Loucy (cell line): ENCODE results near the gene FER.
"Not testable (repeated sequence)": the region's sequence is repeated elsewhere in the genome, so short reads cannot be mapped to it uniquely, and the experiment has no call there.

Experiments used
- H2AFZ ChIP-seq: fragments of 200-600 bp; sonication (generic); 2 replicates; pipeline ENCODE4 v1.6.0; 2016; ENCODE audit warnings: antibody characterized with exemption, mild to moderate bottlenecking, low read length, moderate library complexity
- H3F3A ChIP-seq: fragments of 200-600 bp; 2 replicates; pipeline ENCODE4 v1.6.0; 2016; ENCODE audit warnings: antibody characterized with exemption, low read depth, mild to moderate bottlenecking
- H3K27me3 ChIP-seq: fragments of 200-600 bp; sonication (generic); 2 replicates; pipeline ENCODE4 v1.6.1; 2014; ENCODE audit warnings: low read length, mild to moderate bottlenecking; ENCODE audit not compliant: insufficient read depth, poor library complexity, severe bottlenecking
- H3K36me3 ChIP-seq: fragments of 200-600 bp; sonication (generic); 2 replicates; pipeline ENCODE4 v1.6.1; 2016; ENCODE audit warnings: low read length; ENCODE audit not compliant: insufficient read depth
- H3K4me1 ChIP-seq: fragments of 200-600 bp; sonication (generic); 2 replicates; pipeline ENCODE4 v1.5.1; 2014; ENCODE audit warnings: low read length, mild to moderate bottlenecking; ENCODE audit not compliant: insufficient read depth, poor library complexity, severe bottlenecking
- H3K4me2 ChIP-seq: fragments of 200-600 bp; sonication (generic); 2 replicates; pipeline ENCODE4 v1.6.0; 2014; ENCODE audit warnings: antibody characterized with exemption, low read length, low read depth, mild to moderate bottlenecking; ENCODE audit not compliant: poor library complexity, severe bottlenecking
- H3K4me3 ChIP-seq: fragments of 200-600 bp; sonication (generic); 2 replicates; pipeline ENCODE4 v1.5.1; 2014; ENCODE audit warnings: low read length, mild to moderate bottlenecking, mixed read lengths; ENCODE audit not compliant: poor library complexity, severe bottlenecking
- H3K79me2 ChIP-seq: fragments of 200-600 bp; sonication (generic); 2 replicates; pipeline ENCODE4 v1.6.1; 2014; ENCODE audit warnings: low read length; ENCODE audit not compliant: insufficient read depth
- H3K9ac ChIP-seq: fragments of 200-600 bp; sonication (generic); 2 replicates; pipeline ENCODE4 v1.6.0; 2014; ENCODE audit warnings: mild to moderate bottlenecking, low read depth, low read length, moderate library complexity; ENCODE audit not compliant: poor library complexity, severe bottlenecking
- H3K9me2 ChIP-seq: fragments of 200-600 bp; sonication (generic); replicated peaks from 2 replicates; pipeline ENCODE4 v1.6.1; 2016; ENCODE audit warnings: low read depth, low read length, mixed read lengths
- H3K9me3 ChIP-seq: fragments of 200-600 bp; sonication (generic); 2 replicates; pipeline ENCODE4 v1.6.1; 2014; ENCODE audit warnings: mild to moderate bottlenecking, antibody characterized with exemption, low read length, low read depth; ENCODE audit not compliant: insufficient read depth
- H4K20me1 ChIP-seq: fragments of 200-600 bp; sonication (generic); 2 replicates; pipeline ENCODE4 v1.6.0; 2014; ENCODE audit warnings: antibody characterized with exemption, low read length, mild to moderate bottlenecking; ENCODE audit not compliant: insufficient read depth, poor library complexity, severe bottlenecking
- EZH2phosphoT487 ChIP-seq: fragments of 200-600 bp; IDR thresholded peaks from 2 replicates; pipeline ENCODE4 v1.6.1; 2018; ENCODE audit warnings: antibody characterized with exemption, mild to moderate bottlenecking, moderate library complexity, borderline replicate concordance
- TF ChIP-seq, protein P1 (sequence below): fragments of 200-600 bp; sonication (generic); conservative IDR thresholded peaks from 2 replicates; pipeline ENCODE4 v1.5.1; 2014; ENCODE audit warnings: mild to moderate bottlenecking, antibody characterized with exemption, low read length

FER gene

DNA sequence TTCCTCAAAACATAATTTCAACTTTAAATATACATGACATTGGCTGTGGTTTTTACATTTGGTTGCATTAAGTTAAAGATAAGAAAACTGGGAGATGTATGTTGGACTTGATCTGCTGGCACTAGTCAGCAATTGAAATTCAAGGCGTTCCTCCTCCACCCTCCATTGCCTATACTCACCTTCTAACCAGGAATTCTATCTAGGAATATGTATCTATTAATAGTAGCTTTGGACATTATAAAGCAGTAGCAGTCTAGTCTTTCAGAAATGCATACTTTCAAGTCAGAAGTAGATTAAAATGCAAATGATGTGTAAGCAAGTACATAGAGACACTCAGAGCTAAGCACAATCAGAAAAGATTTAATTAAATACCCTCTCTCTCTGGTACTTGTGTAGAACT, 24.9 kb downstream of the FER start:
- no peaks in the 10 kb centered on the region for H3K9me3 ChIP-seq
- no peaks in the 10 kb centered on the region for H3K4me1 ChIP-seq
- no peak overlapping the region for H3K9ac ChIP-seq
- no peaks in the 10 kb centered on the region for H4K20me1 ChIP-seq
- H3F3A ChIP-seq = no peaks in the 10 kb centered on the region
- H3K4me2 ChIP-seq = no peak overlapping the region
- H3K9me2 ChIP-seq = no peaks in the 10 kb centered on the region
- H3K79me2 ChIP-seq = no peaks in the 10 kb centered on the region
- no peaks in the 10 kb centered on the region for H3K27me3 ChIP-seq
- no peaks in the 10 kb centered on the region for H3K36me3 ChIP-seq
- no peak for TF ChIP-seq EZH2phosphoT487
- TF ChIP-seq, protein P1, sequence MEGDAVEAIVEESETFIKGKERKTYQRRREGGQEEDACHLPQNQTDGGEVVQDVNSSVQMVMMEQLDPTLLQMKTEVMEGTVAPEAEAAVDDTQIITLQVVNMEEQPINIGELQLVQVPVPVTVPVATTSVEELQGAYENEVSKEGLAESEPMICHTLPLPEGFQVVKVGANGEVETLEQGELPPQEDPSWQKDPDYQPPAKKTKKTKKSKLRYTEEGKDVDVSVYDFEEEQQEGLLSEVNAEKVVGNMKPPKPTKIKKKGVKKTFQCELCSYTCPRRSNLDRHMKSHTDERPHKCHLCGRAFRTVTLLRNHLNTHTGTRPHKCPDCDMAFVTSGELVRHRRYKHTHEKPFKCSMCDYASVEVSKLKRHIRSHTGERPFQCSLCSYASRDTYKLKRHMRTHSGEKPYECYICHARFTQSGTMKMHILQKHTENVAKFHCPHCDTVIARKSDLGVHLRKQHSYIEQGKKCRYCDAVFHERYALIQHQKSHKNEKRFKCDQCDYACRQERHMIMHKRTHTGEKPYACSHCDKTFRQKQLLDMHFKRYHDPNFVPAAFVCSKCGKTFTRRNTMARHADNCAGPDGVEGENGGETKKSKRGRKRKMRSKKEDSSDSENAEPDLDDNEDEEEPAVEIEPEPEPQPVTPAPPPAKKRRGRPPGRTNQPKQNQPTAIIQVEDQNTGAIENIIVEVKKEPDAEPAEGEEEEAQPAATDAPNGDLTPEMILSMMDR = no peak
- H3K4me3 ChIP-seq = no peak overlapping the region
- H2AFZ ChIP-seq = no peak overlapping the region

DNA sequence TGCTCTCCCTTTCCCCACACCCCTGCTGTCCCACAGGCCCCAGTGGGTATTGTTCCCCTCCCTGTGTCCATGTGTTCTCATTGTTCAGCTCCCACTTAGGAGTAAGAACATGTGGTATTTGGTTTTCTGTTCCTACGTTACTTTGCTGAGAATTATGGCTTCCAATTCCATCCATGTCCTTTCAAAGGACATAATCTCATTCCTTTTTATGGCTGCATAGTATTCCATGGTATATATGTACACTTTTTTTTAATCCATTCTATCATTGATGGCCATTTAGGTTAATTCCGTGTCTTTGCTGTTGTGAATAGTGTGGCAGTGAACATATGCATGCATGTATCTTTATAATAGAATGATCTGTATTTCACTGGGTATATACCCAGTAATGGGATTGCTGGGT, 25.6 kb downstream of the FER start:
- TF ChIP-seq, protein P1 = no peak
- TF ChIP-seq EZH2phosphoT487 = no peak
- Histone ChIP-seq H4K20me1 (no peaks in the 10 kb centered on the region), H3K9me3 (no peaks in the 10 kb centered on the region), H2AFZ (no peak overlapping the region), H3K79me2 (no peaks in the 10 kb centered on the region), H3K4me1 (no peaks in the 10 kb centered on the region), H3K9ac (no peak overlapping the region), H3F3A (no peaks in the 10 kb centered on the region), H3K36me3 (no peaks in the 10 kb centered on the region), H3K4me3 (no peak overlapping the region), H3K4me2 (no peak overlapping the region), H3K27me3 (no peaks in the 10 kb centered on the region), H3K9me2 (no peaks in the 10 kb centered on the region)

DNA sequence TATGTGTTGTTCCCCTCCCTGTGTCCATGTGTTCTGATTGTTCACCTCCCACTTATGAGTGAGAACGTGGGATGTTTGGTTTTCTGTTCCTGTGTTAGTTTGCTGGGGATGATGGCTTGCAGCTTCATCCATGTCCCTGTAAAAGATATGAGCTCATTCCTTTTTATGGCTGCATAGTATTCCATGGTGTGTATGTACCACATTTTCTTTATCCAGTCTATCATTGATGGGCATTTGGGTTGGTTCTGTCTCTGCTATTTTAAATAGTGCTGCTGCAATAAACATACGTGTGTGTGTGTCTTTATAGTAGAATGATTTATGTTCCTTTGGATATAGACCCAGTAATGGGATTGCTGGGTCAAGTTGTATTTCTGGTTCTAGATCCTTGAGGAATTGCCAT, 26.4 kb downstream of the FER start:
- H3K9me3 ChIP-seq, H3K9me2 ChIP-seq, H3K4me3 ChIP-seq, H3K4me1 ChIP-seq, H3K4me2 ChIP-seq, H3K36me3 ChIP-seq, H3F3A ChIP-seq, H3K9ac ChIP-seq, H4K20me1 ChIP-seq, H2AFZ ChIP-seq, H3K79me2 ChIP-seq, H3K27me3 ChIP-seq: not testable (repeated sequence)

DNA sequence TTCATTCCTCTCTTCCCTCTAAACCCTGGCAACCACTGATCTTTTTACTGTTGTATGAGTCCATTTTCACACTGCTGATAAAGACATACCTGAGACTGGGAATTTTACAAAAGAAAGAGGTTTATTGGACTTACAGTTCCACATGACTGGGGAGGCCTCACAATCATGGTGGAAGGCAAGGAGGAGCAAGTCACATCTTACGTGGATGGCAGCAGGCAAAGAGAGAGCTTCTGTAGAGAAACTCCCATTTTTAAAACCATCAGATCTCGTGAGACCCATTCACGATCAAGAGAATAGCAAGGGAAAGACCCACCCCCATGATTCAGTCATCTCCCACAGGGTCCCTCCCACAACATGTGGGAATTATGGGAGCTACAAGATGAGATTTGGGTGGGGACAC, 29.9 kb downstream of the FER start:
- not testable (repeated sequence) for H4K20me1 ChIP-seq, H3K4me3 ChIP-seq, H3K9me2 ChIP-seq, H3K9ac ChIP-seq, H3K36me3 ChIP-seq, H3K9me3 ChIP-seq, H3F3A ChIP-seq, H3K27me3 ChIP-seq, H3K79me2 ChIP-seq, H3K4me2 ChIP-seq, H2AFZ ChIP-seq, H3K4me1 ChIP-seq

DNA sequence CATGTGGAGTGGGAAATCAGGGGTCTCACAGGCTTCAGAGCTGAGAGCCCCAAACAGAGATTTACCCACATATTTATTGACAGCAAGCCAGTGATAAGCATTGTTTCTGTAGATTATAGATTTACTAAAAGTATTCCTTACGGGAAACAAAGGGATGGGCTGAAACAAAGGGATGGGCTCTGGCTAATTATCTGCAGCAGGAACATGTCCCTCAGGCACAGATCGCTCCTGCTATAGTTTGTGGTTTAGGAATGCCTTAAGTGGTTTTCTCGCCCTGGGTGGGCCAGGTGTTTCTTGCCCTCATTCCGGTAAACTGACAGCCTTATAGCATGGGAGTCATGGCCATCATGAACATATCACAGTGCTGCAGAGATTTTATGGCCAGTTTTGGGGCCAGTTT, 36.9 kb downstream of the FER start:
- H3K79me2 ChIP-seq = not testable (repeated sequence)

More for the DNA sequence above, 36.9 kb downstream of the FER start:
- not testable (repeated sequence) for H3K4me3 ChIP-seq, H3K4me1 ChIP-seq, H4K20me1 ChIP-seq, H3K36me3 ChIP-seq, H2AFZ ChIP-seq, H3K4me2 ChIP-seq, H3K27me3 ChIP-seq, H3K9ac ChIP-seq, H3K9me3 ChIP-seq, H3K9me2 ChIP-seq, H3F3A ChIP-seq
